AG09309 (cell line): ENCODE measurements around the gene EFCAB12.

ENCODE experiments used
- DNase-seq: peaks from one replicate; pipeline ENCODE4 v3.0.0-alpha.2; 2010; ENCODE audit warnings: low read depth
- H3K4me3 ChIP-seq: 2 replicates; pipeline ENCODE4 v1.5.1; 2011; ENCODE audit warnings: mild to moderate bottlenecking, low read depth, low read length, moderate library complexity; ENCODE audit not compliant: control insufficient read depth
- TF ChIP-seq, protein P1 (sequence below): IDR thresholded peaks from 2 replicates; pipeline ENCODE4 v1.5.1; 2011; ENCODE audit warnings: mild to moderate bottlenecking, low read depth, low read length, inconsistent platforms; ENCODE audit not compliant: insufficient read depth, control insufficient read depth; ENCODE audit errors: missing control alignments

The EFCAB12 gene

DNA sequence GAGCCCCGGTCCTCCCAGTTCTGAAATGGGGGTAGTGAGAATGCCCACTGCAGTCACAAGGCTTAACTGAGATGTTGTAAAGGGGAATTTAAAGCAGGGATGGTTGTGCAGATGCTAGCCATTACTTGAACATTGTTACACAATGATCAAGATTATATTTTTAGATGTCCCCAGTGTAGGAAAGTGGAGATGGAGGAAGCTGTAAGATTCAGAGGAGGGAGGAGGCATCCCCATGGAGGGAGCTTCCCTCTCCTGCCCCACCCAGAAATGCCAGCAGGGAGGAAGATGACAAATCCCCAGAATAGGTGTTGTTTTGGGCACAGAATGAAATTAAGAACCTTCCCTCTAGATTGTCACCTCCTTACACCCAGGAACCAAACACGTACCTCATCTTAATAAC lies 46.1 kb downstream of the EFCAB12 start:
- DNase-seq = no peak
- no peak overlapping the region for H3K4me3 ChIP-seq
- TF ChIP-seq, protein P1, sequence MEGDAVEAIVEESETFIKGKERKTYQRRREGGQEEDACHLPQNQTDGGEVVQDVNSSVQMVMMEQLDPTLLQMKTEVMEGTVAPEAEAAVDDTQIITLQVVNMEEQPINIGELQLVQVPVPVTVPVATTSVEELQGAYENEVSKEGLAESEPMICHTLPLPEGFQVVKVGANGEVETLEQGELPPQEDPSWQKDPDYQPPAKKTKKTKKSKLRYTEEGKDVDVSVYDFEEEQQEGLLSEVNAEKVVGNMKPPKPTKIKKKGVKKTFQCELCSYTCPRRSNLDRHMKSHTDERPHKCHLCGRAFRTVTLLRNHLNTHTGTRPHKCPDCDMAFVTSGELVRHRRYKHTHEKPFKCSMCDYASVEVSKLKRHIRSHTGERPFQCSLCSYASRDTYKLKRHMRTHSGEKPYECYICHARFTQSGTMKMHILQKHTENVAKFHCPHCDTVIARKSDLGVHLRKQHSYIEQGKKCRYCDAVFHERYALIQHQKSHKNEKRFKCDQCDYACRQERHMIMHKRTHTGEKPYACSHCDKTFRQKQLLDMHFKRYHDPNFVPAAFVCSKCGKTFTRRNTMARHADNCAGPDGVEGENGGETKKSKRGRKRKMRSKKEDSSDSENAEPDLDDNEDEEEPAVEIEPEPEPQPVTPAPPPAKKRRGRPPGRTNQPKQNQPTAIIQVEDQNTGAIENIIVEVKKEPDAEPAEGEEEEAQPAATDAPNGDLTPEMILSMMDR = no peak

DNA sequence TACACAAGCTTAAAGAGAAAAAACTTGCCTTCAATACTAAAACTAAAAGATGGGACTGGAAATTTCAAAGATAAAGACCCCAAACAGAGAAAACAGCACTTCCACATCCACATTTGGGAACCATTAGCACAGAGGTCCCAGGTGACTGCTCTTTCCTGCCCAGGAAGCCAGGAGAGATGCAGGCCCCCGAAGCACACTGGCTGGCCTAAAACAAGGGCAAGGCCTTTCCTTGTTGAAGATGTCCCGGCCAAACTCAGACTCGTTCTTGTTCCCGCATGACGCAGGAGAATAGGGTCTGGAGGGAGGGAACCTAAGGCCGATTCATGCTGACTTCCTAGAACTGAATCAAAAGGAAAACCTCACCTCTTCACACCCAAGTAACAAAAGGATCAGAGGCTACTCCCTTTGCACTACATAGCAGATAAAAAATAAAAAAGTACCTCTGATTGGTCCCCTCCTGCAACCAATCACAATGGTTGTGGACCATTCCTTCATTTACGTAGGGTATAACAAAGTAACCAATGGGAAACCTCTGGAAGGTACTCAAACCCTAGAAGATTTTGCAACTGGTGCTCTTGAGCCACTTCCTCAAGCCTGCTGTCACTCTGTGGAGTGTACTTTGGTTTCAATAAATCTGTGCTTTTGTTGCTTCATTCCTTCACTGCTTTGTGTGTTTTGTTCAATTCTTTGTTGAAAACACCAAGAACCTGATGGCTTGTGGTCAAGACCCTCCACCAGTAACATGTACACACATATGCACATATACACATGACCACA lies 48.7 kb downstream of the EFCAB12 start:
- H3K4me3 ChIP-seq = no peak overlapping the region

GRCh38 chr3:129378949-129379348 lies 49.5 kb downstream of the EFCAB12 start:
- no peak overlapping the region for H3K4me3 ChIP-seq
- TF ChIP-seq, protein P1 = no peak
- DNase-seq = no peak

More for the DNA sequence above, 48.7 kb downstream of the EFCAB12 start:
- DNase-seq = no peak
- TF ChIP-seq, protein P1 = no peak

DNA sequence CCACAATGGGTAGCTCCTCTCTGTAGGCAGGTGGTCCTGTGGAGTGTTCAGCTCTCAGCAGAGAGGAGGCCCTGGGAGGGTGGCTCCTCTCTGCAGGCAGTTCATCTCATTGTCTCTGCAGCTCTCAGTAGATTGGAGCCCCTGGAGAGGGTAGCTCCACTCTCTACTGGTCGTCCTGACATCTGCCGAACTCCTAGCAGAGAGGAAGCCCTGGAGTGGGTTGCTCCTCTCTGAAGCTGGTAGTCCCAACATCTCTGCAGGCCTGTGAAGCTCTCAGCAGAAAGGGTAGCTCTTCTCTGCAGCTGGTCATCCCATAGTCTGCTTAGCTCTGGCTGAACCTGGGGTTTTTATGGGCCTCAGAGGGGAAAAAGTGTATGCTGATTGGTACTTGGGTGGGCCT lies 50.8 kb downstream of the EFCAB12 start:
- no peak overlapping the region for H3K4me3 ChIP-seq
- TF ChIP-seq, protein P1 = no peak
- no peak for DNase-seq

- DNase-seq = no peak
- TF ChIP-seq, protein P1 = no peak
- no peak overlapping the region for H3K4me3 ChIP-seq
These were observed 53.3 kb downstream of the EFCAB12 start for GRCh38 chr3:129375099-129375498.

- no peak overlapping the region for H3K4me3 ChIP-seq
- no peak for DNase-seq
- TF ChIP-seq, protein P1 = no peak
These were observed 57.2 kb downstream of the EFCAB12 start for GRCh38 chr3:129371041-129371826.
